ENCODE measurements around the gene KCNJ16. TPM values are rescaled to one million over a fixed set of nuclear protein-coding genes. Genes with fewer than 3 reads are reported as not detected.

The KCNJ16 gene
- total RNA-seq, 1 experiment from 2014 or later, result not detected

DNA sequence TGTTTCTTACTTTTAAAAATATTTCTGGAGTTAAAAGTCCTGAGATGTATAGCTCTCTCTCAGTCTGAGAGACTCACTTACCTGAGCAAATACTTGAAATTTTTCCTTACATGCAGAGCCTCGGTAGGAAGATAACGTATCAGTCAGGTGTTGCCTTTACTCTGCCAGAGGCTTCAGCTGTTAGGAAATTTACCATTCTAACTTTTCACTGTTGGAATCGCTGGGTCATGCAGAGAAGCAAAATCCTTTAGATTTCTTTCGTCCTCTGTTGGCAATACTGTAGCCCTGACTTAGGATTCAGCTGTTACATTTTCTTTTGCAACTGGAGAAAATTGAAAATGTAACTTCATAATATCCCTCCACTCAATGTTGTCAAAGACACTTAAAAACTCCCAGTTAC, 20.0 kb upstream of the KCNJ16 start:
- Histone ChIP-seq H3K27me3 (replicated peaks; ENCODE audit: insufficient read depth, low read depth, low read length, poor library complexity) (peaks cover 9% of the 10 kb centered on the region), H3K9me3 (ENCODE audit: low read depth, low read length, poor library complexity, severe bottlenecking) (no peaks in the 10 kb centered on the region), H3K27ac (ENCODE audit: low read depth, low read length, poor library complexity, severe bottlenecking) (no peak overlapping the region), H3K4me1 (ENCODE audit: insufficient read depth, low read length, poor library complexity, severe bottlenecking) (no peaks in the 10 kb centered on the region), H3K36me3 (ENCODE audit: insufficient read depth, low read length, poor library complexity, severe bottlenecking) (no peaks in the 10 kb centered on the region), H3K4me3 (ENCODE audit: low read depth, low read length, poor library complexity, severe bottlenecking) (no peak overlapping the region)
- TF ChIP-seq EZH2 (IDR thresholded peaks at IDR 0.05; ENCODE audit: borderline replicate concordance, low read depth, low read length, poor library complexity, severe bottlenecking), result no peak
- TF ChIP-seq, protein P1, sequence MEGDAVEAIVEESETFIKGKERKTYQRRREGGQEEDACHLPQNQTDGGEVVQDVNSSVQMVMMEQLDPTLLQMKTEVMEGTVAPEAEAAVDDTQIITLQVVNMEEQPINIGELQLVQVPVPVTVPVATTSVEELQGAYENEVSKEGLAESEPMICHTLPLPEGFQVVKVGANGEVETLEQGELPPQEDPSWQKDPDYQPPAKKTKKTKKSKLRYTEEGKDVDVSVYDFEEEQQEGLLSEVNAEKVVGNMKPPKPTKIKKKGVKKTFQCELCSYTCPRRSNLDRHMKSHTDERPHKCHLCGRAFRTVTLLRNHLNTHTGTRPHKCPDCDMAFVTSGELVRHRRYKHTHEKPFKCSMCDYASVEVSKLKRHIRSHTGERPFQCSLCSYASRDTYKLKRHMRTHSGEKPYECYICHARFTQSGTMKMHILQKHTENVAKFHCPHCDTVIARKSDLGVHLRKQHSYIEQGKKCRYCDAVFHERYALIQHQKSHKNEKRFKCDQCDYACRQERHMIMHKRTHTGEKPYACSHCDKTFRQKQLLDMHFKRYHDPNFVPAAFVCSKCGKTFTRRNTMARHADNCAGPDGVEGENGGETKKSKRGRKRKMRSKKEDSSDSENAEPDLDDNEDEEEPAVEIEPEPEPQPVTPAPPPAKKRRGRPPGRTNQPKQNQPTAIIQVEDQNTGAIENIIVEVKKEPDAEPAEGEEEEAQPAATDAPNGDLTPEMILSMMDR (conservative IDR thresholded peaks at IDR 0.05; ENCODE audit: low read depth, low read length), result no peak
- POLR2A ChIA-PET (ENCODE audit: low non-redundant PET), result no interaction called here
- CTCF ChIA-PET, result no interaction called here
- DNase-seq (ENCODE audit: low spot score), result no peak
- intact Hi-C loops (cut with micrococcal nuclease; ENCODE audit: unreplicated experiment), result no loop called here
- no TSS peak for BruUV-seq (replicated peaks)

DNA sequence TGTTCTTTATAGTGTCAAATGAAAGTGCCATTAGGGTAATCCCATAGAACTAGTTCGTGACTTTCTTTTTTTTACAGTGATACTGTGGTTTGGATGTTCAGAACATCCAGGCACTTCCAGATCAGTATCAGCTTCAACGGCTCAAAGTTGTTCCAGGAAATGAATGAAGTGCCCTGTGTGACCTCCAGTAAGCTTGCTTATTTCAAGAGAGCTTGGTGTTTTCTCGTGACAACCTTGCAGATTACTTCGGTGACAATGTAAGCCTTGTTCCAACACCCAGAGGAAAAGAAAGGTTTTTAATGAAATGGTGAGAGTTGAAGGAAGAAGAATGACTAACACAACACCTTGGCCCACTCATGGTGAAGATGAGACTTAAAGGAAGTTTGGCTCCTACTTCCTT, 16.0 kb upstream of the KCNJ16 start:
- ChIA-PET CTCF (no interaction called here), POLR2A (ENCODE audit: low non-redundant PET) (no interaction called here)
- no peaks in the 10 kb centered on the region for H3K4me1 ChIP-seq (ENCODE audit: insufficient read depth, low read length, poor library complexity, severe bottlenecking)
- peaks cover 9% of the 10 kb centered on the region for H3K27me3 ChIP-seq (replicated peaks; ENCODE audit: insufficient read depth, low read depth, low read length, poor library complexity)
- DNase-seq (ENCODE audit: low spot score), result no peak
- no peak for TF ChIP-seq EZH2 (IDR thresholded peaks at IDR 0.05; ENCODE audit: borderline replicate concordance, low read depth, low read length, poor library complexity, severe bottlenecking)
- TF ChIP-seq, protein P1 (conservative IDR thresholded peaks at IDR 0.05; ENCODE audit: low read depth, low read length), result no peak
- no TSS peak for BruUV-seq (replicated peaks)
- H3K9me3 ChIP-seq (ENCODE audit: low read depth, low read length, poor library complexity, severe bottlenecking), result no peaks in the 10 kb centered on the region
- H3K27ac ChIP-seq (ENCODE audit: low read depth, low read length, poor library complexity, severe bottlenecking), result no peak overlapping the region
- no peaks in the 10 kb centered on the region for H3K36me3 ChIP-seq (ENCODE audit: insufficient read depth, low read length, poor library complexity, severe bottlenecking)
- intact Hi-C loops (cut with micrococcal nuclease; ENCODE audit: unreplicated experiment), result no loop called here
- no peak overlapping the region for H3K4me3 ChIP-seq (ENCODE audit: low read depth, low read length, poor library complexity, severe bottlenecking)

DNA sequence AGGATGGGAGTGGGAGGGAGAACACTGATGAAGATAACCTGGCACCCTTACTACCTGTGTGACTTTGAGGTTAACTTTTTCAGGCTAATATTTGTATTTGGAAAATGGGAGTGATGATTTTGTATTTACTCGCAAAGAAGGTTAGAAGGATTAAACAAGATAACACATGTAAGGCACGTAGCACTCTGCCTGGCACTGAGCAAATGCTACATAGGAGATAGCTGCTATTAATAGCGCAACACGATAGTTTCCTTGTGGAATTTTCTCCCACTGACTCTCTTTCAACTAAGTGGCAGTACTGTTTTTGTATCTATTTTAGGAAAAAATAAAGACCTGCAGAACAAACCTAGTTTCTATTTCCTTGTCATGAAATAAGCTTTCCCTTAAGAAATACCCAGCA, 15.4 kb upstream of the KCNJ16 start:
- Histone ChIP-seq H3K4me1 (ENCODE audit: insufficient read depth, low read length, poor library complexity, severe bottlenecking) (no peaks in the 10 kb centered on the region), H3K36me3 (ENCODE audit: insufficient read depth, low read length, poor library complexity, severe bottlenecking) (no peaks in the 10 kb centered on the region), H3K9me3 (ENCODE audit: low read depth, low read length, poor library complexity, severe bottlenecking) (no peaks in the 10 kb centered on the region), H3K27me3 (replicated peaks; ENCODE audit: insufficient read depth, low read depth, low read length, poor library complexity) (peaks cover 9% of the 10 kb centered on the region), H3K4me3 (ENCODE audit: low read depth, low read length, poor library complexity, severe bottlenecking) (no peak overlapping the region), H3K27ac (ENCODE audit: low read depth, low read length, poor library complexity, severe bottlenecking) (no peak overlapping the region)
- TF ChIP-seq, protein P1 (conservative IDR thresholded peaks at IDR 0.05; ENCODE audit: low read depth, low read length), result no peak
- no peak for TF ChIP-seq EZH2 (IDR thresholded peaks at IDR 0.05; ENCODE audit: borderline replicate concordance, low read depth, low read length, poor library complexity, severe bottlenecking)
- BruUV-seq (replicated peaks), result no TSS peak
- ChIA-PET CTCF (no interaction called here), POLR2A (ENCODE audit: low non-redundant PET) (no interaction called here)
- intact Hi-C loops (cut with micrococcal nuclease; ENCODE audit: unreplicated experiment), result no loop called here
- no peak for DNase-seq (ENCODE audit: low spot score)

All from A673 (cell line).